Measurements from ENCODE around the gene SMC1B. TPM values are rescaled to one million over a fixed set of nuclear protein-coding genes. Genes with fewer than 3 reads are reported as not detected.
A peak's percentile ranks its signal among the peaks of the same experiment; 100 is the strongest.

SMC1B gene
- total RNA-seq, 1 donor from 2014 or later, result not detected

GRCh38 chr22:45316796-45317526, 96.4 kb downstream of the SMC1B start:
- Mint-ChIP-seq H3K27me3 (ENCODE audit: low read depth) (no peaks in the 10 kb centered on the region), H3K36me3 (no peaks in the 10 kb centered on the region), H3K27ac (peak overlapping the region; percentile 24), H3K4me3 (no peak overlapping the region), H3K4me1 (peaks cover 29% of the 10 kb centered on the region), H3K9me3 (no peaks in the 10 kb centered on the region)
- TF ChIP-seq CTCF (IDR thresholded peaks at IDR 0.05; ENCODE audit: unreplicated experiment), result no peak
- no peak for DNase-seq (ENCODE audit: low spot score in 2 of 2, unreplicated experiment in 2 of 2)

- DNase-seq (ENCODE audit: low spot score in 2 of 2, unreplicated experiment in 2 of 2), result no peak
- no peak overlapping the region for H3K27ac Mint-ChIP-seq
- no peak for TF ChIP-seq CTCF (IDR thresholded peaks at IDR 0.05; ENCODE audit: unreplicated experiment)
- H3K4me3 Mint-ChIP-seq, result no peak overlapping the region
- peaks cover 41% of the 10 kb centered on the region for H3K4me1 Mint-ChIP-seq
- no peaks in the 10 kb centered on the region for H3K9me3 Mint-ChIP-seq
- H3K27me3 Mint-ChIP-seq (ENCODE audit: low read depth), result no peaks in the 10 kb centered on the region
- no peaks in the 10 kb centered on the region for H3K36me3 Mint-ChIP-seq
Observed at GRCh38 chr22:45314786-45315185, 98.6 kb downstream of the SMC1B start.

- no peaks in the 10 kb centered on the region for H3K36me3 Mint-ChIP-seq
- H3K4me1 Mint-ChIP-seq, result peaks cover 39% of the 10 kb centered on the region
- peak overlapping the region; percentile 87 for H3K27ac Mint-ChIP-seq
- DNase-seq (ENCODE audit: low spot score in 2 of 2, unreplicated experiment in 2 of 2), result no peak
- H3K4me3 Mint-ChIP-seq, result no peak overlapping the region
- TF ChIP-seq CTCF (IDR thresholded peaks at IDR 0.05; ENCODE audit: unreplicated experiment), result no peak
- H3K9me3 Mint-ChIP-seq, result no peaks in the 10 kb centered on the region
- H3K27me3 Mint-ChIP-seq (ENCODE audit: low read depth), result no peaks in the 10 kb centered on the region
Observed at GRCh38 chr22:45314054-45314721, 99.2 kb downstream of the SMC1B start.

- Mint-ChIP-seq H3K4me3 (no peak overlapping the region), H3K27ac (no peak overlapping the region), H3K4me1 (peaks cover 33% of the 10 kb centered on the region), H3K36me3 (no peaks in the 10 kb centered on the region), H3K27me3 (ENCODE audit: low read depth) (no peaks in the 10 kb centered on the region), H3K9me3 (no peaks in the 10 kb centered on the region)
- DNase-seq (ENCODE audit: low spot score in 2 of 2, unreplicated experiment in 2 of 2), result no peak
- no peak for TF ChIP-seq CTCF (IDR thresholded peaks at IDR 0.05; ENCODE audit: unreplicated experiment)
Observed at GRCh38 chr22:45312856-45313255, 100.5 kb downstream of the SMC1B start.

- H3K27ac Mint-ChIP-seq, result no peak overlapping the region
- no peak for DNase-seq (ENCODE audit: low spot score in 2 of 2, unreplicated experiment in 2 of 2)
- H3K9me3 Mint-ChIP-seq, result no peaks in the 10 kb centered on the region
- H3K27me3 Mint-ChIP-seq (ENCODE audit: low read depth), result no peaks in the 10 kb centered on the region
- no peak for TF ChIP-seq CTCF (IDR thresholded peaks at IDR 0.05; ENCODE audit: unreplicated experiment)
- no peaks in the 10 kb centered on the region for H3K36me3 Mint-ChIP-seq
- peaks cover 32% of the 10 kb centered on the region for H3K4me1 Mint-ChIP-seq
- H3K4me3 Mint-ChIP-seq, result peak overlapping the region; percentile 83
Observed at GRCh38 chr22:45312415-45312814, 101.0 kb downstream of the SMC1B start.

Data from mesothelial cell of epicardium (in vitro differentiated cells).